HG03097 (cell line): ENCODE results near the gene MT1F.

Experiments used
- ATAC-seq: cut with Tn5 transposase; IDR thresholded peaks from one replicate; pipeline ENCODE4 v1.9.1; 2021; ENCODE audit not compliant: unreplicated experiment, low FRiP score

MT1F gene

GRCh38 chr16:56689171-56689570 lies 31.4 kb downstream of the MT1F start:
- no peak for ATAC-seq

GRCh38 chr16:56690420-56691122 lies 32.8 kb downstream of the MT1F start:
- no peak for ATAC-seq

GRCh38 chr16:56691885-56692284 lies 34.1 kb downstream of the MT1F start:
- ATAC-seq: no peak

- ATAC-seq: no peak
Observed at GRCh38 chr16:56695246-56695645, 37.5 kb downstream of the MT1F start.

GRCh38 chr16:56697456-56698155 lies 39.8 kb downstream of the MT1F start:
- no peak for ATAC-seq

GRCh38 chr16:56700195-56700594 lies 42.4 kb downstream of the MT1F start:
- no peak for ATAC-seq

- no peak for ATAC-seq
Observed at GRCh38 chr16:56700631-56701030, 42.9 kb downstream of the MT1F start.

- no peak for ATAC-seq
Observed at GRCh38 chr16:56701534-56701933, 43.8 kb downstream of the MT1F start.

GRCh38 chr16:56702836-56703235 lies 45.1 kb downstream of the MT1F start:
- no peak for ATAC-seq
